Endodermal cell (in vitro differentiated cells): Measurements from ENCODE around the gene SND1. TPM values are rescaled to one million over a fixed set of nuclear protein-coding genes. Genes with fewer than 3 reads are reported as not detected.

Experiments used
- DNase-seq: peaks from one replicate; pipeline ENCODE4 v3.0.0-alpha.2; 2017
- H3K27ac ChIP-seq: 2 replicates; pipeline ENCODE4 v1.5.1; 2013; ENCODE audit warnings: mild to moderate bottlenecking, low read depth, low read length, moderate library complexity
- H3K27me3 ChIP-seq: 2 replicates; pipeline ENCODE4 v1.6.1; 2013; ENCODE audit warnings: mild to moderate bottlenecking, low read length, moderate library complexity; ENCODE audit not compliant: insufficient read depth, control insufficient read depth, poor library complexity, severe bottlenecking
- H3K36me3 ChIP-seq: 2 replicates; pipeline ENCODE4 v1.7.0; 2013; ENCODE audit warnings: mild to moderate bottlenecking, low read length, moderate library complexity; ENCODE audit not compliant: control insufficient read depth, insufficient read depth
- H3K4me1 ChIP-seq: one replicate; pipeline ENCODE4 v1.7.0; 2013; ENCODE audit warnings: low read length; ENCODE audit not compliant: control insufficient read depth, insufficient read depth
- H3K4me3 ChIP-seq: 2 replicates; pipeline ENCODE4 v1.5.1; 2013; ENCODE audit warnings: mild to moderate bottlenecking, low read length, moderate library complexity
- H3K9ac ChIP-seq: 2 replicates; pipeline ENCODE4 v1.6.1; 2013; ENCODE audit warnings: mild to moderate bottlenecking, low read length, moderate library complexity; ENCODE audit not compliant: poor library complexity, severe bottlenecking; ENCODE audit errors: extremely low read depth
- H3K9me3 ChIP-seq: 2 replicates; pipeline ENCODE4 v1.6.1; 2013; ENCODE audit warnings: mild to moderate bottlenecking, low read length, moderate library complexity; ENCODE audit not compliant: control insufficient read depth
- H3K27ac Mint-ChIP-seq: 2 replicates; pipeline ENCODE4 v1.8.0; 2020; ENCODE audit warnings: mixed read lengths
- H3K27me3 Mint-ChIP-seq: 2 replicates; pipeline ENCODE4 v1.8.0; 2021; ENCODE audit warnings: mild to moderate bottlenecking, mixed read lengths; ENCODE audit not compliant: insufficient read depth
- H3K36me3 Mint-ChIP-seq: 2 replicates; pipeline ENCODE4 v1.8.0; 2020; ENCODE audit warnings: low read depth, mixed read lengths
- H3K4me1 Mint-ChIP-seq: 2 replicates; pipeline ENCODE4 v1.8.0; 2020; ENCODE audit warnings: mixed read lengths
- H3K4me3 Mint-ChIP-seq: 2 replicates; pipeline ENCODE4 v1.8.0; 2020; ENCODE audit warnings: mild to moderate bottlenecking, moderate library complexity, mixed read lengths
- H3K9me3 Mint-ChIP-seq: 2 replicates; pipeline ENCODE4 v1.8.0; 2020; ENCODE audit warnings: mild to moderate bottlenecking, mixed read lengths
- WGBS, 2 experiments: methylation state at CpG; one replicate each; pipeline versions ENCODE4 v1.1.5 to v1.1.7; 2013; ENCODE audit warnings: missing lambda C conversion rate in 2 of 2, mixed read lengths in 1 of 2; ENCODE audit not compliant: insufficient coverage in 1 of 2, insufficient read length in 1 of 2; 5-methylcytosine and 5-hydroxymethylcytosine counted together
- total RNA-seq, 2 donors: library from RNA; stranded (reverse); fragmentation: NEBNext Ultra II Directional in 1 of 2; extraction: Animal tissue kit (Norgen Biotek cat#: 25700) in 1 of 2; gene quantifications; 2 replicates in 1 of 2; 3 replicates in 1 of 2; pipeline ENCODE4 v1.2.1, GENCODE V29; 2021
- TF ChIP-seq, protein P1 (sequence below): fragments of 200-600 bp; sonication (generic); conservative IDR thresholded peaks from 2 replicates; pipeline ENCODE4 v1.5.0; 2021; ENCODE audit warnings: antibody characterized with exemption, mild to moderate bottlenecking

SND1 gene
- total RNA-seq, 2 donors from 2014 or later: 240 to 267 TPM

DNA sequence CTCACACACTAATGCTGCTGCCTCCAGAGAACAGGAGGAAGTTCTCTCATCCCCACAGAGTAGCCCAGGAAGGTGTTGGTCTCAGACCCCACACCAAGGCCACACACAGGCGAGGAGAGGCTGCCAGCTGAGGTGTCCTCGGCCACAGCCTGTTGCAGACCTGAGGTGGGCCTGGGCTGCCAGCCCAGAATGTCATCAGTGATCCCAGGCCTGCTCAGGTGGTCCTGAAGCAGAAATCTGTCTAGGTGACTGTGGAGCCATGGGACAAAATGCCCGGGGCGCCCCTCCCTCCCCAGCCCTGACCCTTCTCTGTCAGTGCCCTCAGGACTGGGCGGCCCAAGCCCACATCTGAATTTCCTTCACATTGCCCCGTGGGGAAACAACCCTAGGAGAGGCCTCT, 422.7 kb downstream of the SND1 start:
- no peak for DNase-seq
- Mint-ChIP-seq H3K36me3 (peaks cover 13% of the 10 kb centered on the region), H3K27me3 (no peaks in the 10 kb centered on the region), H3K4me1 (no peaks in the 10 kb centered on the region), H3K27ac (no peak overlapping the region), H3K4me3 (no peak overlapping the region), H3K9me3 (no peaks in the 10 kb centered on the region)
- Histone ChIP-seq H3K27ac (no peak overlapping the region), H3K4me3 (no peak overlapping the region), H3K4me1 (no peaks in the 10 kb centered on the region), H3K9me3 (no peaks in the 10 kb centered on the region), H3K27me3 (no peaks in the 10 kb centered on the region), H3K36me3 (peaks cover 55% of the 10 kb centered on the region), H3K9ac (no peak overlapping the region)
- 89 to 100% methylated on average over 3 to 6 of the region's 6 CpGs for WGBS, 2 experiments
- TF ChIP-seq, protein P1, sequence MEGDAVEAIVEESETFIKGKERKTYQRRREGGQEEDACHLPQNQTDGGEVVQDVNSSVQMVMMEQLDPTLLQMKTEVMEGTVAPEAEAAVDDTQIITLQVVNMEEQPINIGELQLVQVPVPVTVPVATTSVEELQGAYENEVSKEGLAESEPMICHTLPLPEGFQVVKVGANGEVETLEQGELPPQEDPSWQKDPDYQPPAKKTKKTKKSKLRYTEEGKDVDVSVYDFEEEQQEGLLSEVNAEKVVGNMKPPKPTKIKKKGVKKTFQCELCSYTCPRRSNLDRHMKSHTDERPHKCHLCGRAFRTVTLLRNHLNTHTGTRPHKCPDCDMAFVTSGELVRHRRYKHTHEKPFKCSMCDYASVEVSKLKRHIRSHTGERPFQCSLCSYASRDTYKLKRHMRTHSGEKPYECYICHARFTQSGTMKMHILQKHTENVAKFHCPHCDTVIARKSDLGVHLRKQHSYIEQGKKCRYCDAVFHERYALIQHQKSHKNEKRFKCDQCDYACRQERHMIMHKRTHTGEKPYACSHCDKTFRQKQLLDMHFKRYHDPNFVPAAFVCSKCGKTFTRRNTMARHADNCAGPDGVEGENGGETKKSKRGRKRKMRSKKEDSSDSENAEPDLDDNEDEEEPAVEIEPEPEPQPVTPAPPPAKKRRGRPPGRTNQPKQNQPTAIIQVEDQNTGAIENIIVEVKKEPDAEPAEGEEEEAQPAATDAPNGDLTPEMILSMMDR: no peak

DNA sequence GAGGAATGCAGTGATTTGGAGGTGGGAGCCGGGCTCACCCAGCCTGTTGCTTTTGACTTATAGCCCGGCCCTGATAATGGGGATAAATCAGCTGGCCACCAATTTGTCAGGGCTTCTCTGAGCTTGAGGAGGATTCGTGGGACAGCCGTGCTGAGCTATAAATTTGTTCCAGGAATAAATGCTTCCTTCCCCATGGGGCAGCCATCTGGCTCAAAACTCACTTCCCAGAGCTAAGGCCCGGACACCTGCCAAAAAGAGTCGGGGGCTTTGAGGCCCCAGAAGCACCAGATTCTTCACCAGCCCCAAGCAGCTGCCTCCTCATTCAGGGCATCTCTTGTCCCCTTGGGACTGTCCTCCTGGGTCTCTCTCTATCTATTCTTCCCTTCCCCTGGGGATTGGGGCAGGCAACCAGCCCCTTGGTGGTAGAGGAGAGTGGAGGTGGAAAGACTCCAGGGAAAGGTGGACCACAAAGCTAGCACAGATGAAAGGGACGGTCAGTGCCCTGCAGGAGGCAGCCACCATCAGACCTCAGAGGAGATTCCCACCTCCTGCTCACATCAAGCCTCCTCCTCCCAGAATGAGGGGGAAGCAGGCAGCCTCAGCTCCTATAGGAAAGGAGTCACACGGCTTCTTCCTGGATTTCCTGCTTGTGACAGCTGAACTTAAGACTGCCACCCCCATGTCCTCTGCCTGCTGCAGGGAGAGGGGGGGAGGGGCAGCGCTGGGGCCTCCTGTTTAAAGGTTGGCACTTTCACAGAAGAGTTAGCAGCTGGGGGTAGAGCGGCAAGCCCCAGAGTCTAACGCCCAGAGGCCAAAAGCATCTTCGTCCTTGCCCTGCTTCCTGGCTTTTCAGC, 423.5 kb downstream of the SND1 start:
- no peaks in the 10 kb centered on the region for H3K4me1 ChIP-seq

DNA sequence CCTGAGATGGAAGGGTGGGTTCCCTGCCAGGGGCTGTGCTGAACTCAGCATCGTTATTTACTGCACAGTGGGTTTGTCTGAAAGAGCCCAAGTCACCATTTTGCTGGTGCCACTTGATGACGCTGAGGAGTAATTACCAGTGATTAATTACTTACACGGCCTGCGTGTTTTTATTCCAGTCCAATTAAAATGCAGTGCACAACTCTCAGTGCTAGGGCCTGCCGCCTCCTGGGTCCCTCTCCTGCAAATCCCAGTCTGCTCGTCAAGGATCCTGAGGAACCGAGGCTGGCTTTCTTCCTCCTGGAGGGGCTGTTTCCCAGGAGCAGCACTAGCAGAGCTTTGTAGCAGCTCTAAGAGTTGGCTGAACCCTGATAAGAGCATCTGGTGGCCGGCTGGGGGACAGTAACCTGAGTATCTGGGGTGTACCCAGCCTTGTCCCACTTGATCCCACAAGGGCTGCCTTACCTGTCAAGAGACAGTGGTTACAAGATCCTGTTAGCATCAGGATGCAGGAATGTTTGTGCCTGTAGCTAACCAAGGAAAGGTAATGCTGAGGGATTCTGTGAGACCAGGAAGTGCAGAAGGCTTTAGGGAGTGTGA, 424.3 kb downstream of the SND1 start:
- peaks cover 55% of the 10 kb centered on the region for H3K36me3 ChIP-seq
- H3K36me3 Mint-ChIP-seq: peaks cover 23% of the 10 kb centered on the region
- TF ChIP-seq, protein P1: no peak
- H3K27ac Mint-ChIP-seq: no peak overlapping the region
- no peak for DNase-seq
- no peaks in the 10 kb centered on the region for H3K9me3 ChIP-seq
- WGBS, 2 experiments: 96 to 99% methylated on average over 7 to 8 of the region's 8 CpGs
- no peak overlapping the region for H3K4me3 ChIP-seq
- peak overlapping the region; percentile 38 for H3K27ac ChIP-seq
- no peak overlapping the region for H3K4me3 Mint-ChIP-seq
- H3K4me1 ChIP-seq: no peaks in the 10 kb centered on the region
- H3K27me3 ChIP-seq: no peaks in the 10 kb centered on the region
- no peaks in the 10 kb centered on the region for H3K27me3 Mint-ChIP-seq
- H3K9ac ChIP-seq: no peak overlapping the region
- H3K4me1 Mint-ChIP-seq: no peaks in the 10 kb centered on the region
- no peaks in the 10 kb centered on the region for H3K9me3 Mint-ChIP-seq

More for the DNA sequence above, 423.5 kb downstream of the SND1 start:
- H3K36me3 ChIP-seq: peaks cover 61% of the 10 kb centered on the region
- no peaks in the 10 kb centered on the region for H3K27me3 Mint-ChIP-seq
- H3K4me3 Mint-ChIP-seq: no peak overlapping the region
- DNase-seq: no peak
- peaks cover 20% of the 10 kb centered on the region for H3K36me3 Mint-ChIP-seq
- no peak overlapping the region for H3K9ac ChIP-seq
- no peak overlapping the region for H3K27ac Mint-ChIP-seq
- TF ChIP-seq, protein P1: no peak
- H3K27me3 ChIP-seq: no peaks in the 10 kb centered on the region
- 88 to 91% methylated on average over 8 to 12 of the region's 12 CpGs for WGBS, 2 experiments
- peak overlapping the region; percentile 32 for H3K27ac ChIP-seq
- H3K4me3 ChIP-seq: no peak overlapping the region
- no peaks in the 10 kb centered on the region for H3K4me1 Mint-ChIP-seq
- no peaks in the 10 kb centered on the region for H3K9me3 Mint-ChIP-seq
- H3K9me3 ChIP-seq: no peaks in the 10 kb centered on the region
